GM13977 (cell line): Measurements from ENCODE around the gene LRRC46.

Experiments
- DNase-seq: peaks from one replicate; pipeline ENCODE4 v3.0.0; 2012; ENCODE audit warnings: low spot score
- CTCF ChIP-seq: IDR thresholded peaks from 2 replicates; pipeline ENCODE4 v1.5.1; 2012; ENCODE audit warnings: mild to moderate bottlenecking, control low read depth; ENCODE audit not compliant: insufficient read depth; ENCODE audit errors: extremely low read depth, missing control alignments
- in situ Hi-C: fragments of 300-500 bp; cut with MboI; formaldehyde crosslinking; loops from one replicate; pipeline ENCODE4 v1.12.0; 2022; ENCODE audit warnings: low sequenced_read_pairs, low pct_unique_long_range_greater_than_20kb, mixed read lengths, inconsistent platforms; ENCODE audit not compliant: unreplicated experiment

LRRC46 gene

GRCh38 chr17:47830396-47831002, 971 bp upstream of the LRRC46 start:
- in situ Hi-C loops = no loop called here
- DNase-seq = no peak
- no peak for TF ChIP-seq CTCF

- no peak for DNase-seq
- in situ Hi-C loops = no loop called here
- no peak for TF ChIP-seq CTCF
These were observed 461 bp downstream of the LRRC46 start for GRCh38 chr17:47831934-47832327.

- no peak for DNase-seq
- in situ Hi-C loops = no loop called here
- no peak for TF ChIP-seq CTCF
These were observed 3.3 kb downstream of the LRRC46 start for GRCh38 chr17:47834756-47835155.

GRCh38 chr17:47836601-47837000, 5.1 kb downstream of the LRRC46 start:
- no peak for TF ChIP-seq CTCF
- in situ Hi-C loops = no loop called here
- no peak for DNase-seq

- no peak for DNase-seq
- no peak for TF ChIP-seq CTCF
- in situ Hi-C loops = no loop called here
These were observed 6.0 kb downstream of the LRRC46 start for GRCh38 chr17:47837401-47838039.

- no peak for DNase-seq
- in situ Hi-C loops = no loop called here
- TF ChIP-seq CTCF = no peak
These were observed 7.2 kb downstream of the LRRC46 start for GRCh38 chr17:47838636-47839035.
